HEK293 (cell line): ENCODE data around the gene ZNF782.

ENCODE experiments used
- CTCF ChIA-PET: fragments of 350-600 bp; formaldehyde crosslinking; extraction: SDS; loops from one replicate; lab custom pipeline; 2021; ENCODE audit warnings: antibody characterized with exemption; lab: Yijun Ruan, JAX
- POLR2A ChIA-PET: fragments of 300-600 bp; formaldehyde crosslinking; extraction: SDS; loops from one replicate; lab custom pipeline; 2020; ENCODE audit warnings: antibody characterized with exemption, inconsistent platforms; lab: Yijun Ruan, JAX
- H3K27ac ChIP-seq: fragments of 200-500 bp; sonication (Bioruptor generic); 2 replicates; pipeline ENCODE4 v1.5.1; 2014; ENCODE audit warnings: low read depth, low read length, control low read depth, inconsistent platforms; ENCODE audit errors: extremely low read depth
- H3K36me3 ChIP-seq, 2 experiments: fragments of 200-500 bp in 1 of 2; sonication (Bioruptor generic) in 1 of 2; 1 replicate in 1 of 2; 2 replicates in 1 of 2; pipeline ENCODE4 v1.5.1; 2014 to 2017; ENCODE audit warnings: inconsistent platforms in 2 of 2, low read length in 2 of 2; ENCODE audit not compliant: control insufficient read depth in 2 of 2, insufficient read depth in 1 of 2
- H3K4me1 ChIP-seq: fragments of 200-500 bp; sonication (Bioruptor generic); 2 replicates; pipeline ENCODE4 v1.5.1; 2014; ENCODE audit warnings: mild to moderate bottlenecking, low read length, inconsistent platforms; ENCODE audit not compliant: control insufficient read depth, insufficient read depth
- H3K4me3 ChIP-seq: 2 replicates; pipeline ENCODE4 v1.5.1; 2011; ENCODE audit warnings: low read depth, mild to moderate bottlenecking, control low read depth, low read length, moderate library complexity
- H3K9me3 ChIP-seq: fragments of 200-500 bp; sonication (Bioruptor generic); 2 replicates; pipeline ENCODE4 v1.5.1; 2014; ENCODE audit warnings: low read depth, low read length, inconsistent platforms; ENCODE audit not compliant: control insufficient read depth, insufficient read depth
- PRDM1 ChIP-seq: fragments of 450-650 bp; formaldehyde crosslinking; IDR thresholded peaks from 2 replicates; pipeline ENCODE4; 2016; ENCODE audit warnings: missing biosample characterization, missing genetic modification characterization
- SCRT1 ChIP-seq: fragments of 450-650 bp; formaldehyde crosslinking; IDR thresholded peaks from 2 replicates; pipeline ENCODE4 v1.5.1; 2016; ENCODE audit warnings: missing biosample characterization, missing genetic modification characterization, borderline replicate concordance
- YY2 ChIP-seq: fragments of 450-650 bp; formaldehyde crosslinking; IDR thresholded peaks from 2 replicates; pipeline ENCODE4 v1.5.1; 2016; ENCODE audit warnings: missing biosample characterization, missing genetic modification characterization
- ZBTB17 ChIP-seq: fragments of 450-650 bp; formaldehyde crosslinking; IDR thresholded peaks from 2 replicates; pipeline ENCODE4 v1.5.1; 2016; ENCODE audit warnings: missing biosample characterization, missing genetic modification characterization
- ZBTB48 ChIP-seq: fragments of 450-650 bp; formaldehyde crosslinking; IDR thresholded peaks from 2 replicates; pipeline ENCODE4 v1.5.1; 2016; ENCODE audit warnings: missing biosample characterization, missing genetic modification characterization
- ZNF10 ChIP-seq: fragments of 450-650 bp; formaldehyde crosslinking; IDR thresholded peaks from 2 replicates; pipeline ENCODE4 v1.5.1; 2017; ENCODE audit warnings: missing biosample characterization, missing genetic modification characterization
- ZNF133 ChIP-seq: fragments of 450-650 bp; formaldehyde crosslinking; IDR thresholded peaks from 2 replicates; pipeline ENCODE4 v1.5.1; 2016; ENCODE audit warnings: missing biosample characterization, missing genetic modification characterization
- ZNF138 ChIP-seq: fragments of 450-650 bp; formaldehyde crosslinking; IDR thresholded peaks from 2 replicates; pipeline ENCODE4 v1.5.1; 2016; ENCODE audit warnings: missing biosample characterization, missing genetic modification characterization, borderline replicate concordance
- ZNF274 ChIP-seq, 2 experiments: fragments of 200-500 bp in 1 of 2; fragments of 450-650 bp in 1 of 2; sonication (Bioruptor generic) in 1 of 2; formaldehyde crosslinking in 1 of 2; IDR thresholded peaks; 2 replicates each; pipeline versions ENCODE4 v1.5.1 to v1.6.1; 2014 to 2016; ENCODE audit warnings: borderline replicate concordance in 1 of 2, inconsistent platforms in 1 of 2, low read length in 1 of 2, missing biosample characterization in 1 of 2, missing genetic modification characterization in 1 of 2
- ZNF354C ChIP-seq: fragments of 450-650 bp; formaldehyde crosslinking; IDR thresholded peaks from 2 replicates; pipeline ENCODE4 v1.5.1; 2016; ENCODE audit warnings: missing biosample characterization, missing genetic modification characterization, low read depth, borderline replicate concordance
- ZNF366 ChIP-seq: fragments of 450-650 bp; formaldehyde crosslinking; conservative IDR thresholded peaks from 2 replicates; pipeline ENCODE4 v1.5.1; 2016; ENCODE audit warnings: missing biosample characterization, missing genetic modification characterization
- ZNF530 ChIP-seq: fragments of 450-650 bp; formaldehyde crosslinking; IDR thresholded peaks from 2 replicates; pipeline ENCODE4 v1.5.1; 2016; ENCODE audit warnings: low read depth, missing biosample characterization, missing genetic modification characterization
- ZNF560 ChIP-seq: fragments of 450-650 bp; formaldehyde crosslinking; IDR thresholded peaks from 2 replicates; pipeline ENCODE4 v1.5.1; 2017; ENCODE audit warnings: missing biosample characterization, missing genetic modification characterization, borderline replicate concordance
- ZNF664 ChIP-seq: fragments of 450-650 bp; formaldehyde crosslinking; IDR thresholded peaks from 2 replicates; pipeline ENCODE4 v1.5.1; 2016; ENCODE audit warnings: missing biosample characterization, missing genetic modification characterization
- TF ChIP-seq, protein P1 (sequence below): fragments of 450-650 bp; formaldehyde crosslinking; IDR thresholded peaks from 2 replicates; pipeline ENCODE4 v1.5.1; 2016; ENCODE audit warnings: missing biosample characterization, missing genetic modification characterization
- TF ChIP-seq, protein P2 (sequence below): fragments of 450-650 bp; formaldehyde crosslinking; IDR thresholded peaks from 2 replicates; pipeline ENCODE4 v1.5.1; 2016; ENCODE audit warnings: missing biosample characterization, missing genetic modification characterization
- TF ChIP-seq, protein P3 (sequence below): fragments of 450-650 bp; formaldehyde crosslinking; IDR thresholded peaks from 2 replicates; pipeline ENCODE4; 2016; ENCODE audit warnings: missing biosample characterization, missing genetic modification characterization
- TF ChIP-seq, protein P4 (sequence below): fragments of 450-650 bp; formaldehyde crosslinking; IDR thresholded peaks from 2 replicates; pipeline ENCODE4 v1.5.1; 2016; ENCODE audit warnings: missing biosample characterization, missing genetic modification characterization
- TF ChIP-seq, protein P5 (sequence below): fragments of 450-650 bp; formaldehyde crosslinking; IDR thresholded peaks from 2 replicates; pipeline ENCODE4 v1.5.1; 2016; ENCODE audit warnings: missing biosample characterization, missing genetic modification characterization
- TF ChIP-seq, protein P6 (sequence below): fragments of 450-650 bp; formaldehyde crosslinking; IDR thresholded peaks from 2 replicates; pipeline ENCODE4 v1.5.1; 2016; ENCODE audit warnings: missing biosample characterization, missing genetic modification characterization

ZNF782 gene

DNA sequence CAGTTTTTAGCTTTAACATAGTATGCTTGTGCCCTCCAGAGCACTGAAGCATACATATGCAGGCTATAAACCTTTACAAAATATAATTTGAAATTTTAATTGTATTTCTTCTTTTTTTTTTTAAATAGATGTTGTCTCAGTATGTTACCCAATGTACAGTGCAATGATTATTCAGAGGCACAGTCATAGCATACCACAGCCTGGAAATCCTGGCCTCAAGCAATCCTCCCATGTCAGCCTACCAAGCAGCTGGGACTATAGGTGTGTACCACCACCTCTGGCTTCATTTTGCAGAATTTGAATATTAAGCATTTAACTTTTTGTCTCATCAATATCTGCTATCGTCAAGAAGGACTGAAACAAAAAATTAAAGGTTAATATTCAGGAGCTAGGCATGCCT is 16.9 kb upstream of the ZNF782 start:
- H3K9me3 ChIP-seq, result no peaks in the 10 kb centered on the region
- H3K27ac ChIP-seq, result no peak overlapping the region
- CTCF ChIA-PET, result interaction anchor here (0.6 to 10.3 kb wide), 5 partner anchors 12 to 540 kb away, joined by 3 to 67 read pairs (median 4); partner anchors contain the start of gene ZNF782
- no peak overlapping the region for H3K4me3 ChIP-seq
- POLR2A ChIA-PET, result no interaction called here
- no peaks in the 10 kb centered on the region for H3K4me1 ChIP-seq
- no peak for TF ChIP-seq ZNF138 (tag by site-specific recombination)
- TF ChIP-seq ZNF530 (tag by site-specific recombination), result no peak
- TF ChIP-seq YY2 (tag by site-specific recombination), result no peak
- no peak for TF ChIP-seq ZNF560 (tag by site-specific recombination)
- TF ChIP-seq ZNF664 (tag by site-specific recombination), result no peak
- TF ChIP-seq, protein P1, sequence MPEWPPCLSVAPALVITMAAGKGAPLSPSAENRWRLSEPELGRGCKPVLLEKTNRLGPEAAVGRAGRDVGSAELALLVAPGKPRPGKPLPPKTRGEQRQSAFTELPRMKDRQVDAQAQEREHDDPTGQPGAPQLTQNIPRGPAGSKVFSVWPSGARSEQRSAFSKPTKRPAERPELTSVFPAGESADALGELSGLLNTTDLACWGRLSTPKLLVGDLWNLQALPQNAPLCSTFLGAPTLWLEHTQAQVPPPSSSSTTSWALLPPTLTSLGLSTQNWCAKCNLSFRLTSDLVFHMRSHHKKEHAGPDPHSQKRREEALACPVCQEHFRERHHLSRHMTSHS (tag by site-specific recombination), result no peak
- H3K36me3 ChIP-seq, result no peaks in the 10 kb centered on the region

DNA sequence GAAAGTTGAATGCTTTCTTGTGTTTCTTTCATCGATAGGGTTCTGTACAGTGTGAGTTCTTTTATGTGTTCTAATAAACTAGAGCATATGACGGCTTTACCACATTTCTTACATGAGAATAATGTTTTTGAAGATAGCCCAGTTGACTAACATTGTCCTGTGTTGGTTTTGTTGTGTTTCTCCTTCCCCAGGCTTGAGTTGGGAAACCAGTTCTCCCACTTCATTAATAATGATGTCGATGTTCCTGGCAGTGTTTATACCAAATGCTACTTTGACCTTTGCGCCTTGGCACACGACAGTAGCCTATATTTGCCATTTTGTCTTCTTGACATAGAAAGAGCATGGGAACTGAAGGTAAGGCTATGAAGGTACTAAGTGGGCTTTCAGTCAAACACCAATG is 14.4 kb upstream of the ZNF782 start:
- POLR2A ChIA-PET, result no interaction called here
- Histone ChIP-seq H3K4me1 (no peaks in the 10 kb centered on the region), H3K27ac (no peak overlapping the region), H3K36me3 (no peaks in the 10 kb centered on the region), H3K4me3 (no peak overlapping the region)
- TF ChIP-seq ZBTB48 (tag by site-specific recombination) (no peak), ZNF354C (tag by site-specific recombination) (no peak), ZNF366 (tag by site-specific recombination) (no peak), ZNF274 (IDR thresholded peaks at IDR 0.05; ENCODE audit: low read length) (no peak), ZNF274 (tag by site-specific recombination; IDR thresholded peaks at IDR 0.05; ENCODE audit: borderline replicate concordance) (no peak), ZNF133 (tag by site-specific recombination) (no peak), PRDM1 (tag by site-specific recombination) (no peak), ZBTB17 (tag by site-specific recombination) (no peak), SCRT1 (tag by site-specific recombination) (no peak), ZNF10 (tag by site-specific recombination) (no peak)
- TF ChIP-seq, protein P2, sequence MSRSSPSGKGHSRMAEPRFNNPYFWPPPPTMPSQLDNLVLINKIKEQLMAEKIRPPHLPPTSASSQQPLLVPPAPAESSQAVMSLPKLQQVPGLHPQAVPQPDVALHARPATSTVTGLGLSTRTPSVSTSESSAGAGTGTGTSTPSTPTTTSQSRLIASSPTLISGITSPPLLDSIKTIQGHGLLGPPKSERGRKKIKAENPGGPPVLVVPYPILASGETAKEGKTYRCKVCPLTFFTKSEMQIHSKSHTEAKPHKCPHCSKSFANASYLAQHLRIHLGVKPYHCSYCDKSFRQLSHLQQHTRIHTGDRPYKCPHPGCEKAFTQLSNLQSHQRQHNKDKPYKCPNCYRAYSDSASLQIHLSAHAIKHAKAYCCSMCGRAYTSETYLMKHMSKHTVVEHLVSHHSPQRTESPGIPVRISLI, result no peak
- TF ChIP-seq, protein P3, sequence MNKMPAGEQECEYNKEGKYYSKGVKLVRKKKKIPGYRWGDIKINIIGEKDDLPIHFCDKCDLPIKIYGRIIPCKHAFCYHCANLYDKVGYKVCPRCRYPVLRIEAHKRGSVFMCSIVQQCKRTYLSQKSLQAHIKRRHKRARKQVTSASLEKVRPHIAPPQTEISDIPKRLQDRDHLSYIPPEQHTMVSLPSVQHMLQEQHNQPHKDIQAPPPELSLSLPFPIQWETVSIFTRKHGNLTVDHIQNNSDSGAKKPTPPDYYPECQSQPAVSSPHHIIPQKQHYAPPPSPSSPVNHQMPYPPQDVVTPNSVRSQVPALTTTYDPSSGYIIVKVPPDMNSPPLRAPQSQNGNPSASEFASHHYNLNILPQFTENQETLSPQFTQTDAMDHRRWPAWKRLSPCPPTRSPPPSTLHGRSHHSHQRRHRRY, result no peak
- TF ChIP-seq, protein P4, sequence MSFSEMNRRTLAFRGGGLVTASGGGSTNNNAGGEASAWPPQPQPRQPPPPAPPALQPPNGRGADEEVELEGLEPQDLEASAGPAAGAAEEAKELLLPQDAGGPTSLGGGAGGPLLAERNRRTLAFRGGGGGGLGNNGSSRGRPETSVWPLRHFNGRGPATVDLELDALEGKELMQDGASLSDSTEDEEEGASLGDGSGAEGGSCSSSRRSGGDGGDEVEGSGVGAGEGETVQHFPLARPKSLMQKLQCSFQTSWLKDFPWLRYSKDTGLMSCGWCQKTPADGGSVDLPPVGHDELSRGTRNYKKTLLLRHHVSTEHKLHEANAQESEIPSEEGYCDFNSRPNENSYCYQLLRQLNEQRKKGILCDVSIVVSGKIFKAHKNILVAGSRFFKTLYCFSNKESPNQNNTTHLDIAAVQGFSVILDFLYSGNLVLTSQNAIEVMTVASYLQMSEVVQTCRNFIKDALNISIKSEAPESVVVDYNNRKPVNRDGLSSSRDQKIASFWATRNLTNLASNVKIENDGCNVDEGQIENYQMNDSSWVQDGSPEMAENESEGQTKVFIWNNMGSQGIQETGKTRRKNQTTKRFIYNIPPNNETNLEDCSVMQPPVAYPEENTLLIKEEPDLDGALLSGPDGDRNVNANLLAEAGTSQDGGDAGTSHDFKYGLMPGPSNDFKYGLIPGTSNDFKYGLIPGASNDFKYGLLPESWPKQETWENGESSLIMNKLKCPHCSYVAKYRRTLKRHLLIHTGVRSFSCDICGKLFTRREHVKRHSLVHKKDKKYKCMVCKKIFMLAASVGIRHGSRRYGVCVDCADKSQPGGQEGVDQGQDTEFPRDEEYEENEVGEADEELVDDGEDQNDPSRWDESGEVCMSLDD (tag by site-specific recombination), result no peak
- TF ChIP-seq, protein P1 (tag by site-specific recombination), result no peak
- TF ChIP-seq, protein P5, sequence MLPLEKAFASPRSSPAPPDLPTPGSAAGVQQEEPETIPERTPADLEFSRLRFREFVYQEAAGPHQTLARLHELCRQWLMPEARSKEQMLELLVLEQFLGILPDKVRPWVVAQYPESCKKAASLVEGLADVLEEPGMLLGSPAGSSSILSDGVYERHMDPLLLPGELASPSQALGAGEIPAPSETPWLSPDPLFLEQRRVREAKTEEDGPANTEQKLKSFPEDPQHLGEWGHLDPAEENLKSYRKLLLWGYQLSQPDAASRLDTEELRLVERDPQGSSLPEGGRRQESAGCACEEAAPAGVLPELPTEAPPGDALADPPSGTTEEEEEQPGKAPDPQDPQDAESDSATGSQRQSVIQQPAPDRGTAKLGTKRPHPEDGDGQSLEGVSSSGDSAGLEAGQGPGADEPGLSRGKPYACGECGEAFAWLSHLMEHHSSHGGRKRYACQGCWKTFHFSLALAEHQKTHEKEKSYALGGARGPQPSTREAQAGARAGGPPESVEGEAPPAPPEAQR (tag by site-specific recombination), result no peak
- TF ChIP-seq, protein P6, sequence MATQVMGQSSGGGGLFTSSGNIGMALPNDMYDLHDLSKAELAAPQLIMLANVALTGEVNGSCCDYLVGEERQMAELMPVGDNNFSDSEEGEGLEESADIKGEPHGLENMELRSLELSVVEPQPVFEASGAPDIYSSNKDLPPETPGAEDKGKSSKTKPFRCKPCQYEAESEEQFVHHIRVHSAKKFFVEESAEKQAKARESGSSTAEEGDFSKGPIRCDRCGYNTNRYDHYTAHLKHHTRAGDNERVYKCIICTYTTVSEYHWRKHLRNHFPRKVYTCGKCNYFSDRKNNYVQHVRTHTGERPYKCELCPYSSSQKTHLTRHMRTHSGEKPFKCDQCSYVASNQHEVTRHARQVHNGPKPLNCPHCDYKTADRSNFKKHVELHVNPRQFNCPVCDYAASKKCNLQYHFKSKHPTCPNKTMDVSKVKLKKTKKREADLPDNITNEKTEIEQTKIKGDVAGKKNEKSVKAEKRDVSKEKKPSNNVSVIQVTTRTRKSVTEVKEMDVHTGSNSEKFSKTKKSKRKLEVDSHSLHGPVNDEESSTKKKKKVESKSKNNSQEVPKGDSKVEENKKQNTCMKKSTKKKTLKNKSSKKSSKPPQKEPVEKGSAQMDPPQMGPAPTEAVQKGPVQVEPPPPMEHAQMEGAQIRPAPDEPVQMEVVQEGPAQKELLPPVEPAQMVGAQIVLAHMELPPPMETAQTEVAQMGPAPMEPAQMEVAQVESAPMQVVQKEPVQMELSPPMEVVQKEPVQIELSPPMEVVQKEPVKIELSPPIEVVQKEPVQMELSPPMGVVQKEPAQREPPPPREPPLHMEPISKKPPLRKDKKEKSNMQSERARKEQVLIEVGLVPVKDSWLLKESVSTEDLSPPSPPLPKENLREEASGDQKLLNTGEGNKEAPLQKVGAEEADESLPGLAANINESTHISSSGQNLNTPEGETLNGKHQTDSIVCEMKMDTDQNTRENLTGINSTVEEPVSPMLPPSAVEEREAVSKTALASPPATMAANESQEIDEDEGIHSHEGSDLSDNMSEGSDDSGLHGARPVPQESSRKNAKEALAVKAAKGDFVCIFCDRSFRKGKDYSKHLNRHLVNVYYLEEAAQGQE (tag by site-specific recombination), result no peak
- TF ChIP-seq, all 188 proteins: peak for 0
- CTCF ChIA-PET, result interaction anchor here (10.3 kb wide), 1 partner anchor 12 kb away, joined by 67 read pairs; the partner anchor contains the start of gene ZNF782
- H3K9me3 ChIP-seq, result no peaks in the 10 kb centered on the region
